ENCODE measurements around the gene OR51V1.

Gene OR51V1

GRCh38 chr11:5229356-5229755, 28.9 kb upstream of the OR51V1 start:
- H3K36me3 ChIP-seq (ENCODE audit: insufficient read depth, low read length), result no peaks in the 10 kb centered on the region
- no peaks in the 10 kb centered on the region for H3K27me3 ChIP-seq (ENCODE audit: insufficient read depth, low read length)
- H4K20me1 ChIP-seq (ENCODE audit: insufficient read depth, low read length), result no peaks in the 10 kb centered on the region
- no peak overlapping the region for H3K9ac ChIP-seq (ENCODE audit: low read length)
- no peak overlapping the region for H3K4me2 ChIP-seq (ENCODE audit: low read length)
- TF ChIP-seq CTCF (IDR thresholded peaks at IDR 0.05; ENCODE audit: low read length) (no peak), EZH2 (IDR thresholded peaks at IDR 0.05; ENCODE audit: borderline replicate concordance, low read length) (no peak)
- H2AFZ ChIP-seq (ENCODE audit: low read length), result no peak overlapping the region
- no peak overlapping the region for H3K27ac ChIP-seq (ENCODE audit: low read depth, low read length, poor library complexity, severe bottlenecking)
- no peaks in the 10 kb centered on the region for H3K4me1 ChIP-seq (ENCODE audit: insufficient read depth, low read length, severe bottlenecking)
- no peak overlapping the region for H3K4me3 ChIP-seq (ENCODE audit: low read depth, low read length, poor library complexity, severe bottlenecking)
- no peaks in the 10 kb centered on the region for H3K9me3 ChIP-seq (ENCODE audit: low read length)
- H3F3A ChIP-seq (ENCODE audit: insufficient read depth, low read length), result no peaks in the 10 kb centered on the region
- no peaks in the 10 kb centered on the region for H3K79me2 ChIP-seq (ENCODE audit: insufficient read depth, low read length)
- H3K9me2 ChIP-seq (ENCODE audit: low read depth, low read length), result no peaks in the 10 kb centered on the region

- Histone ChIP-seq H3K27ac (ENCODE audit: low read depth, low read length, poor library complexity, severe bottlenecking) (no peak overlapping the region), H3K79me2 (ENCODE audit: insufficient read depth, low read length) (no peaks in the 10 kb centered on the region), H3K9me3 (ENCODE audit: low read length) (no peaks in the 10 kb centered on the region), H3K9ac (ENCODE audit: low read length) (no peak overlapping the region), H3K36me3 (ENCODE audit: insufficient read depth, low read length) (no peaks in the 10 kb centered on the region), H3F3A (ENCODE audit: insufficient read depth, low read length) (no peaks in the 10 kb centered on the region), H3K9me2 (ENCODE audit: low read depth, low read length) (no peaks in the 10 kb centered on the region), H3K4me3 (ENCODE audit: low read depth, low read length, poor library complexity, severe bottlenecking) (no peak overlapping the region), H3K4me2 (ENCODE audit: low read length) (no peak overlapping the region), H3K4me1 (ENCODE audit: insufficient read depth, low read length, severe bottlenecking) (no peaks in the 10 kb centered on the region), H3K27me3 (ENCODE audit: insufficient read depth, low read length) (no peaks in the 10 kb centered on the region), H4K20me1 (ENCODE audit: insufficient read depth, low read length) (no peaks in the 10 kb centered on the region), H2AFZ (ENCODE audit: low read length) (no peak overlapping the region)
- TF ChIP-seq EZH2 (IDR thresholded peaks at IDR 0.05; ENCODE audit: borderline replicate concordance, low read length) (no peak), CTCF (IDR thresholded peaks at IDR 0.05; ENCODE audit: low read length) (no peak)
Observed at GRCh38 chr11:5228124-5228523, 27.6 kb upstream of the OR51V1 start.

GRCh38 chr11:5227681-5228080, 27.2 kb upstream of the OR51V1 start:
- Histone ChIP-seq H3K4me2 (ENCODE audit: low read length) (no peak overlapping the region), H3K27me3 (ENCODE audit: insufficient read depth, low read length) (no peaks in the 10 kb centered on the region), H3K9ac (ENCODE audit: low read length) (no peak overlapping the region), H3K4me3 (ENCODE audit: low read depth, low read length, poor library complexity, severe bottlenecking) (no peak overlapping the region), H3K9me2 (ENCODE audit: low read depth, low read length) (no peaks in the 10 kb centered on the region), H3K79me2 (ENCODE audit: insufficient read depth, low read length) (no peaks in the 10 kb centered on the region), H3K9me3 (ENCODE audit: low read length) (no peaks in the 10 kb centered on the region), H2AFZ (ENCODE audit: low read length) (no peak overlapping the region), H3K4me1 (ENCODE audit: insufficient read depth, low read length, severe bottlenecking) (no peaks in the 10 kb centered on the region), H3K27ac (ENCODE audit: low read depth, low read length, poor library complexity, severe bottlenecking) (no peak overlapping the region), H4K20me1 (ENCODE audit: insufficient read depth, low read length) (no peaks in the 10 kb centered on the region), H3K36me3 (ENCODE audit: insufficient read depth, low read length) (no peaks in the 10 kb centered on the region), H3F3A (ENCODE audit: insufficient read depth, low read length) (no peaks in the 10 kb centered on the region)
- no peak for TF ChIP-seq CTCF (IDR thresholded peaks at IDR 0.05; ENCODE audit: low read length)
- TF ChIP-seq EZH2 (IDR thresholded peaks at IDR 0.05; ENCODE audit: borderline replicate concordance, low read length), result no peak
